HepG2 (cell line): ENCODE data around the gene LASP1. TPM values are rescaled to one million over a fixed set of nuclear protein-coding genes. Genes with fewer than 3 reads are reported as not detected.

Experiments
- ARID5B ChIP-seq: IDR thresholded peaks from 2 replicates; pipeline ENCODE4 v1.4.0; 2020; ENCODE audit warnings: mild to moderate bottlenecking, missing genetic modification reagents
- KLF11 ChIP-seq: IDR thresholded peaks from 2 replicates; pipeline ENCODE4 v1.6.1; 2016; ENCODE audit warnings: missing compliant biosample characterization
- NFIC ChIP-seq: IDR thresholded peaks from 2 replicates; pipeline ENCODE4 v1.6.1; 2012; ENCODE audit warnings: mild to moderate bottlenecking, low read length, inconsistent platforms
- PRDM15 ChIP-seq: sonication (generic); formaldehyde crosslinking; IDR thresholded peaks from 2 replicates; pipeline ENCODE4 v1.4.0; 2020; ENCODE audit warnings: missing genetic modification reagents
- RELA ChIP-seq: sonication (generic); formaldehyde crosslinking; IDR thresholded peaks from 2 replicates; pipeline ENCODE4 v1.4.0; 2020; ENCODE audit warnings: missing genetic modification reagents
- SMAD1 ChIP-seq: sonication (generic); formaldehyde crosslinking; IDR thresholded peaks from 2 replicates; pipeline ENCODE4 v1.4.0; 2020; ENCODE audit warnings: missing genetic modification reagents, low read depth, mild to moderate bottlenecking, borderline replicate concordance
- TFE3 ChIP-seq: IDR thresholded peaks from 2 replicates; pipeline ENCODE4 v1.6.1; 2016
- USF2 ChIP-seq, 2 experiments: sonication (generic) in 1 of 2; formaldehyde crosslinking in 1 of 2; IDR thresholded peaks; 2 replicates each; pipeline versions ENCODE4 v1.5.1 to v1.6.1; 2011 to 2020; ENCODE audit warnings: borderline replicate concordance in 1 of 2, low read depth in 1 of 2, low read length in 1 of 2, mild to moderate bottlenecking in 1 of 2, missing genetic modification reagents in 1 of 2, moderate library complexity in 1 of 2
- ZMYM2 ChIP-seq: sonication (generic); formaldehyde crosslinking; IDR thresholded peaks from 2 replicates; pipeline ENCODE4 v1.8.0; 2022; ENCODE audit warnings: mild to moderate bottlenecking, missing genetic modification reagents
- ZNF543 ChIP-seq: sonication (generic); formaldehyde crosslinking; IDR thresholded peaks from 2 replicates; pipeline ENCODE4 v1.4.0; 2020; ENCODE audit warnings: mild to moderate bottlenecking, missing genetic modification reagents
- ZNF687 ChIP-seq: sonication (generic); formaldehyde crosslinking; IDR thresholded peaks from 2 replicates; pipeline ENCODE4 v1.5.1; 2020; ENCODE audit warnings: mild to moderate bottlenecking, missing genetic modification reagents, moderate library complexity
- polyA plus RNA-seq, 8 experiments: library from polyadenylated mRNA; depleted of rRNA in 3 of 8; stranded (reverse) in 7 of 8; unstranded in 1 of 8; fragments of >200 nt; fragmentation: Illumina TruSeq in 4 of 8; extraction: Trizol in 4 of 8; gene quantifications; 2 replicates each; pipeline versions ENCODE4 v1.2.1 to v1.2.3, GENCODE V29; 2011 to 2016; ENCODE audit warnings: low read depth in 4 of 8, missing spikeins in 1 of 8, mixed read lengths in 1 of 8; ENCODE audit not compliant: insufficient read depth in 1 of 8
- total RNA-seq, 5 experiments: library from RNA; depleted of rRNA; stranded (reverse); fragments of >200 nt; fragmentation: Illumina TruSeq; extraction: Trizol; gene quantifications; 2 replicates each; pipeline ENCODE4 v1.2.3, GENCODE V29; 2016; ENCODE audit warnings: low read depth in 1 of 5

The LASP1 gene
- total and polyA plus RNA-seq, 2 of the 13 experiments (the other 11 are each of a cell fraction or from before 2014, with no cell fraction given): 70.1 to 97.0 TPM

- 0 out of 2 replicates have a peak, but pooled peaks have one; percentile 10 for TF ChIP-seq USF2 (IDR thresholded peaks at IDR 0.05; ENCODE audit: low read depth, low read length)
- TF ChIP-seq USF2 (CRISPR knock-in tag; IDR thresholded peaks at IDR 0.05; ENCODE audit: borderline replicate concordance): no peak
- no peak for TF ChIP-seq SMAD1 (CRISPR knock-in tag)
- TF ChIP-seq TFE3 (CRISPR knock-in tag): no peak
- no peak for TF ChIP-seq RELA (CRISPR knock-in tag)
- TF ChIP-seq ZNF543: 0 out of 2 replicates have a peak, but pooled peaks have one; percentile 18
- TF ChIP-seq ARID5B: no peak
- TF ChIP-seq KLF11: peak; percentile 2; the same call in 1 of the 2 replicates
- peak; percentile 23 for TF ChIP-seq ZNF687 (CRISPR knock-in tag)
- TF ChIP-seq PRDM15: no peak
- no peak for TF ChIP-seq ZMYM2 (CRISPR knock-in tag)
- no peak for TF ChIP-seq NFIC
Observed at GRCh38 chr17:38870259-38871165, 654 bp downstream of the LASP1 start (continued).
